Stimulated activated CD8-positive, alpha-beta memory T cell treated with anti-CD3 and anti-CD28 coated beads, Interleukin-12 subunit alpha, Interleukin-12 subunit beta, amount 100 ng/mL, for 1 hour (primary cell): ENCODE results near the gene ZBTB32.
"Not testable (repeated sequence)": the region's sequence is repeated elsewhere in the genome, so short reads cannot be mapped to it uniquely, and the experiment has no call there.

Source experiments
- DNase-seq: peaks from one replicate; pipeline ENCODE4 v3.0.0-alpha.2; 2020; ENCODE audit warnings: low read depth

Gene ZBTB32

GRCh38 chr19:35721374-35721773 is 17.0 kb downstream of the ZBTB32 start:
- DNase-seq: no peak

GRCh38 chr19:35722461-35722860 is 18.1 kb downstream of the ZBTB32 start:
- no peak for DNase-seq

GRCh38 chr19:35722897-35723296 is 18.5 kb downstream of the ZBTB32 start:
- DNase-seq: no peak

GRCh38 chr19:35723671-35724070 is 19.3 kb downstream of the ZBTB32 start:
- DNase-seq: no peak

- DNase-seq: not testable (repeated sequence)
Observed at GRCh38 chr19:35724132-35724531, 19.8 kb downstream of the ZBTB32 start.

- DNase-seq: no peak
Observed at GRCh38 chr19:35724560-35724959, 20.2 kb downstream of the ZBTB32 start.

- no peak for DNase-seq
Observed at GRCh38 chr19:35725216-35725861, 21.0 kb downstream of the ZBTB32 start.

- DNase-seq: no peak
Observed at GRCh38 chr19:35727053-35727955, 22.9 kb downstream of the ZBTB32 start.

- DNase-seq: no peak
Observed at GRCh38 chr19:35727956-35728706, 23.8 kb downstream of the ZBTB32 start.

GRCh38 chr19:35729021-35729420 is 24.7 kb downstream of the ZBTB32 start:
- DNase-seq: no peak

GRCh38 chr19:35729763-35730162 is 25.4 kb downstream of the ZBTB32 start:
- DNase-seq: no peak

- no peak for DNase-seq
Observed at GRCh38 chr19:35730326-35730725, 26.0 kb downstream of the ZBTB32 start.

GRCh38 chr19:35731353-35731752 is 27.0 kb downstream of the ZBTB32 start:
- DNase-seq: no peak

GRCh38 chr19:35731779-35732405 is 27.5 kb downstream of the ZBTB32 start:
- no peak for DNase-seq

- DNase-seq: no peak
Observed at GRCh38 chr19:35732540-35733179, 28.3 kb downstream of the ZBTB32 start.

GRCh38 chr19:35733180-35734125 is 29.1 kb downstream of the ZBTB32 start:
- DNase-seq: no peak

GRCh38 chr19:35734273-35734672 is 29.9 kb downstream of the ZBTB32 start:
- DNase-seq: no peak

GRCh38 chr19:35734889-35735288 is 30.5 kb downstream of the ZBTB32 start:
- no peak for DNase-seq

- no peak for DNase-seq
Observed at GRCh38 chr19:35736913-35737886, 32.8 kb downstream of the ZBTB32 start.
